NCI-H510A (cell line): Measurements from ENCODE around the gene MB21D2.
"Not testable (repeated sequence)": the region's sequence is repeated elsewhere in the genome, so short reads cannot be mapped to it uniquely, and the experiment has no call there.

ENCODE experiments used
- DNase-seq: peaks from one replicate; lab custom pipeline; 2025; lab: John Stamatoyannopoulos, UW

The MB21D2 gene, protein sequence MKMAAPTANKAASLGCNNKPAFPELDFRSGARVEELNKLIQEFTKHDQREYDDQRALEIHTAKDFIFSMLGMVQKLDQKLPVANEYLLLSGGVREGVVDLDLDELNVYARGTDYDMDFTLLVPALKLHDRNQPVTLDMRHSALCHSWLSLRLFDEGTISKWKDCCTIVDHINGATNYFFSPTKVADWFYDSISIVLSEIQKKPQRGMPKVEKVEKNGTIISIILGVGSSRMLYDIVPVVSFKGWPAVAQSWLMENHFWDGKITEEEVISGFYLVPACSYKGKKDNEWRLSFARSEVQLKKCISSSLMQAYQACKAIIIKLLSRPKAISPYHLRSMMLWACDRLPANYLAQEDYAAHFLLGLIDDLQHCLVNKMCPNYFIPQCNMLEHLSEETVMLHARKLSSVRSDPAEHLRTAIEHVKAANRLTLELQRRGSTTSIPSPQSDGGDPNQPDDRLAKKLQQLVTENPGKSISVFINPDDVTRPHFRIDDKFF

DNA sequence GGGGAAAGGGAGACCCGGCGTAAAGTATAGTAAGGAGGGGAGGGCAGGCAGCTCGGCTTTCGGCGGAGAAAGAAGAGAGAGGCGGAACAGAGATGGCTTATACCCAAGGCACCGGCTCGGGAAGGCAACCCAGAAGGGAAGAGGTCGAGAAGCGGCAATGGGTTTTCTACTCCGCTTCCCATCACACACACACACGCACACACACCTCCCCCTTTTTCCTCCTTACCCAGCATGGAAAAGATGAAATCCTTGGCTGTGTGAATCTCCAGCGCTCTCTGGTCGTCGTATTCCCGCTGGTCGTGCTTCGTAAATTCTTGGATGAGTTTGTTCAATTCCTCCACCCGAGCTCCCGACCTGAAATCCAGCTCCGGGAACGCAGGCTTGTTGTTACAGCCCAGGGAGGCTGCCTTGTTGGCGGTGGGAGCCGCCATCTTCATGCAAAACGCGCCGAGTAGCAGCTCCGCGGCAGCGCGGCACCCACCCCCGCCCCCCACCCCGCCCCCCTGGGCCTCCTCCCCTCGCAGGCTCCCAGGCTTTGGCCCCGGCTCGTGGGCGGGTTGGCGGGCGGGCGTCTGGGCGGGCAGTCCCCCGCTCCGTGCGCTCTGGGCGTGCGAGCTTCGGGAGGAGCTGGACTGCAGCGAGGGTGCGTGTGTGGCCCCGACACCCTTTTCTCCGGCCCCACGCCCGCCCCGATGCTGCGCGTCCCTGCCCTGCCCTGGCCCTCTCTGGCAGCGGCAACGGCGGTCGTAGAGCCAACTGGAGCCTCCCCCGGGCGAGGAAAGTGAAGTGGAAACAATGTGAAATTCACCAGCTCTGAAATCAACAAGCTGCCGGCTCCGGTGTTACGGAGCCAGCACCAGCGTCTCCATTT lies at the start of gene MB21D2:
MB21D2 (minus strand) TSS at position 453 of the 871 bp plus-strand sequence; CDS start at position 437, 16 bp downstream.
- DNase-seq, result peak; percentile 80

DNA sequence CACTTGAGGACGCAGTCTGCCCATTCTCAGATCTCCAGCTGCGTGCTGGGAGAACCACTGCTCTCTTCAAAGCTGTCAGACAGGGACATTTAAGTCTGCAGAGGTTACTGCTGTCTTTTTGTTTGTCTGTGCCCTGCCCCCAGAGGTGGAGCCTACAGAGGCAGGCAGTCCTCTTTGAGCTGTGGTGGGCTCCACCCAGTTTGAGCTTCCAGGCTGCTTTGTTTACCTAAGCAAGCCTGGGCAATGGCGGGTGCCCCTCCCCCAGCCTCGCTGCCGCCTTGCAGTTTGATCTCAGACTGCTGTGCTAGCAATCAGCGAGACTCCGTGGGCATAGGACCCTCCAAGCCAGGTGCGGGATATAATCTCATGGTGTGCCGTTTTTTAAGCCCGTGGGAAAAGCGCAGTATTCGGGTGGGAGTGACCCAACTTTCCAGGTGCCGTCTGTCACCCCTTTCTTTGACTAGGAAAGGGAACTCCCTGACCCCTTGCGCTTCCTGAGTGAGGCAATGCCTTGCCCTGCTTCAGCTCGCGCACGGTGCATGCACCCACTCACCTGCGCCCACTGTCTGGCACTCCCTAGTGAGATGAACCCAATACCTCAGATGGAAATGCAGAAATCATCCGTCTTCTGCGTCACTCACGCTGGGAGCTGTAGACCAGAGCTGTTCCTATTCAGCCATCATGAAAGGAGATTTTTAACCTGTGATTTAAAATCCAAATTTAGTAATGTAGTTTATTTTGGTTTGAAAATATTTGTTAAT lies 47.5 kb upstream of the MB21D2 start:
- DNase-seq, result not testable (repeated sequence)

DNA sequence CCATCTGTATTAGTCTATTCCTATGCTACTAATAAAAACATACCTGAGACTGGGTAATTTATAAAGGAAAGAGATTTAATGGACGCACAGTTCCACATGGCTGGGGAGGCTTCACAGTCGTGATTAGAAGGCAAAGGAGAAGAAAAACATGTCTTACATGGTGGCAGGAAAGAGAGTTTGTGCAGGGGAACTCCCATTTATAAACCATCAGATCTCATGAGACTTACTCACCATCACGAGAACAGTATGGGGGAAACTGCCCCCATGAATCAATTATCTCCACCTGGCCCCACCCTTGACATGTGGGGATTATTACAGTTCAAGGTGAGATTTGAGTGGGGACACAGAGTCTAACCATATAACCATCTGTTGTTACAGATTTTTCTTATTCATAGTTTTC lies 42.1 kb upstream of the MB21D2 start:
- DNase-seq, result no peak

DNA sequence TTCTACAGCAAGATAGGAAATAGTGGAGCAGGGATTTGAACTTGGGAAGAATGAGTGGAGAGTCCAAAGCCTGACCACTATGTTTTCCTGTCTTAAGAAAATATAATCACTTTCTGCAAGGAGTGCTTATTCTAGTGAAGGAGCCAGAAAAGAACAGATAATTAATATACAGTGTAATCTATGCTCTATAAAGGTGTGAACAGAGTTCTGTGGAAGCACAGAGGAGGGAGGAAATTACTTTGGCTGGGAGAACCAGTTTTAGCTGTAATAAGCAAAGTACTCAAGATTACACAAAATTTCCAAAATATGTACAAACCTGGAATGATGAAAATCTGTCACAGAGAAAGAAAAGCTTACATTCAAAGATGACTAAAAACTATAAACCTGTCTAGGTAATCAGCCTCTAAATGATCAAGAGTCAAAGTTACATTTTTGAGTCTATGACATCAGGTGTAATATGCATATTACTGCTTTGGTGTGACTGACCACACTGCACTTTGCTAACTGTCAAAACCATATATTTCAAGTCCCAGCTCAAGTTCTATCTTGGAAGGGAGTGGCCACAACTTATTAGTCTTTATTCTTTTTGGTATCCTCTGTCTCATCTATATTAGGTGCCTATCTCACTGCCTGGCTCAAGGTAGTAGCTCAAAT lies 40.7 kb upstream of the MB21D2 start:
- DNase-seq, result no peak

DNA sequence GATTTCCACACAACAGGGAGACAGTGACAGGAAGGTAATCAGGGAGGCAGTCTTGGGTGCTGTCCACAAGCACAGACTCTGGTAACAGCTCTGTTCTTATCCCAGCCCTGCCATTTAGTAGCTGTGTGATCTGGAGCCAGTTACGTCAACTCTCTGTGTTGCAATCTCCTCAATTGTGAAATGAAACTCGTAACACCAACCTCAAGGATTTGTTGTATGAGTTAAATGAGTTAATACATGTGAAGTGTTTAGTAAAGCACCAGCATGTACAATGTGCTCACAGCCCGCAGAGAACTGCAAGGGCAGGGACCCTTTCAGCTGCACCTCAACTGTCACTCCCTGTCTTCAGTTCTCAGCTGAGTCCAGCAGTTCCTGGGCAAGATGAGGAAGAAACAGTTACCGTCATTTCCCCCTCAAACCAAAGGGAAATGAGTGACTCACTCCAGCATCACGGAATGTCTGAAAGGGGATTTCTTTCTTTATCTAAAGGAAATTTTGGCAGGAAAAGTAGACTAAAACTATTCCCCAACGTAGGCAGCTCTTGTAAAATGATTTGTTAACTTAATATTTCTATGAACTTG lies 39.9 kb upstream of the MB21D2 start:
- DNase-seq, result no peak

DNA sequence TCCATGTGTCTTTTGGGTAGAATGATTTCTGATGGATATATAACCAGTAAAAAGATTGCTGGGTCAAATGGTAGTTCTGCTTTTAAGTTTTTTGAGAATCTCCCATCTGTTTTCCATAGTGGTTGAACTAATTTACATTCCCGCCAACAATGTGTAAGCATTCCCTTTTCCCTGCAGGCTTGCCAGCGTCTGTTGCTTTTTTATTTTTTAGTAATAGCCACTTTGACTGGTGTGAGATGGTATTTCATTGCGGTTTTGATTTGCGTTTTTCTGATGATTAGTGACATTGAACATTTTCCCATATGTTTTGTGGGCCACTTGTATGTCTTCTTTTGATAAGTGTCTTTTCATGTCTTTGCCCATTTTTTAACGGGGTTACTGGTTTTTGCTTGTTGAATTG lies 36.3 kb upstream of the MB21D2 start:
- no peak for DNase-seq

DNA sequence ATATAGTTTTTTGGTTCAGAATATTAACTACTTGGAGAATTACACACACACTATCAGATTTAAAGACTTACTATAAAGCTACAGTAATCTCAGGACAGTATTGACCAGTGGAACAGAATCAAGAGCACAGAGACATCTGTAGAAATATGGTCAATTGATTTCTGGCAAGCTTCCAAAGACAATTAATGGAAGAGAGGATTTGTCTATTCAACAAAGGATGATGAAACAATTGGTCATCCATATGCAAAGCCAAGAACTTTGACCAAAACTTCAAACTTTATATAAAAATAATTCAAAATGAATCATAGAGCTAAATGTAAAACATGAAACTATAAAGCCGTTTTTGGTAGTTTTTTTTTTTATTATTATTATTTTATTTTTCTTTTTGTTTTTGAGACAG lies 29.8 kb upstream of the MB21D2 start:
- DNase-seq, result no peak

DNA sequence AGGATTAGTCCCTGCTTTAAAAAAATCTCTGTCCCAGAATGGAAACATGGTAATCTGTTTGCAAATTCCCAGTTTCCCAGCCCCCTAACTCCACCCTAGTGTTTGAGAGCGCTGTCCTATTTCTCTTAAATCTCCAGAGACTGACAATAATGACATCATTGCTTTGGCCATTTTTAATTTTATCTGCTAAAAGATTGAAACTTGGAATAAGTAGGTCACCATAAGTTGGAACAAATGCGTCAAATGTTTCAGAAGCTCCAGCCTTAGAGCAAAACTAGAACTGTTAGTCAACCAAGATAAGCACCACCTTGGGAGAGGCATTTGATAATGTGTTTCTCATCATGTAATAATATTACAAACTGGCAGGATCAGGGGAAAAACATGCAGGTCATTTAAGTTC lies 25.7 kb upstream of the MB21D2 start:
- no peak for DNase-seq

DNA sequence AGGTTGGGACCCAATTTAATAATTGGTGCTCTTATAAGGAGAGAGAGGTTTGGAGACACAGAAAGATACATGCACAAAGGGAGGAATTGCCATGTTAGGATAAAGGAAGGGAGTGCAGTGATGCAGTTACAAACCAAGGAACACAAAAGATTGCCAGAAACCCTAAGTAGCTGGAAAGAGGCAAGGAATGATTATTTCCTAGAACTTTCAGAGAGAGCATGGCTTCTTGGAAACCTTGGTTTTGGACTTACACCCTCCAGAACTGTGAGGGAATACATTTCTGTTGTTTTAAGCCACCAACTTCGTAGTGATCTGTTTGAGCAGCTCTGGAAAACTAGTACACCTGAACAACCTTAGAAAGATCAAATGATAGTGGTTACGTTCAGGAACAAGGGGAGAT lies 25.0 kb upstream of the MB21D2 start:
- no peak for DNase-seq

DNA sequence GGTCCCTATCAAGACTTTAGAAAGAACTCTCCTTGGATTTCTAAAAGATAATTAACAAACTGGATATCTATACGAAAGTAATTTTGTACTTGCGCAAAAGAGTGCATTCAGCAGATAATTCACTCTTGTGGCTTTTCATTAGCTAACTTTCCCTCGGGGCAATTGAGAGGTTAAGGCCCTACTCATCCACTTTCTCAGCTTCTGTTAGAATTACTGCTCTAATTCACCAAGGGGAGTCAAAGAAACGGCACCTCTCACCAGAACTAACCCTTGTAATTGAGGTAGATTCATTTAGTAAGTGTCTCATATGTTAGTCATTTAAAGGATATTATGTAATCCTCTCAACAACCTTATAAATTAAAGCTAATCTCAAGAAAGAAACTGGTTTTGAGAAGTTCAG lies 22.5 kb upstream of the MB21D2 start:
- no peak for DNase-seq

DNA sequence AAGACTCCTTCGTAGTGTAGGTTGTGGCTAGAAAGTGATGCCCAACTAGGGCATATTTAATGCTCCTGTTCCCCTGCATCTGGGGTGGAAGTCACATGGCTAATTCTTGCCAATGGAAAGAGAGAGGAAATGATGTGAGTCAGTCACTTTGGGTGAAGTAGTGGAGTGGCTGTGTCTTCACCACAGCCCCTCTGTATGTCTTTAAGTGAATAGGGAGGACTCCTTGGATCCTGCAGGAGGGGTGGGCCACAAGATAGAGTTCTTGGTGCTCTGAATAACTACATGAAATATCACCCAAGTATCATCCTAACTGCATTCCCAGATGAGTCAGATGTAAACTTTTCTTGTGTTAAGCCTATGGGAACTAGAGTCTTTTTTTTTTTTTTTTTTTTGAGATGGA lies 17.8 kb upstream of the MB21D2 start:
- DNase-seq, result no peak

DNA sequence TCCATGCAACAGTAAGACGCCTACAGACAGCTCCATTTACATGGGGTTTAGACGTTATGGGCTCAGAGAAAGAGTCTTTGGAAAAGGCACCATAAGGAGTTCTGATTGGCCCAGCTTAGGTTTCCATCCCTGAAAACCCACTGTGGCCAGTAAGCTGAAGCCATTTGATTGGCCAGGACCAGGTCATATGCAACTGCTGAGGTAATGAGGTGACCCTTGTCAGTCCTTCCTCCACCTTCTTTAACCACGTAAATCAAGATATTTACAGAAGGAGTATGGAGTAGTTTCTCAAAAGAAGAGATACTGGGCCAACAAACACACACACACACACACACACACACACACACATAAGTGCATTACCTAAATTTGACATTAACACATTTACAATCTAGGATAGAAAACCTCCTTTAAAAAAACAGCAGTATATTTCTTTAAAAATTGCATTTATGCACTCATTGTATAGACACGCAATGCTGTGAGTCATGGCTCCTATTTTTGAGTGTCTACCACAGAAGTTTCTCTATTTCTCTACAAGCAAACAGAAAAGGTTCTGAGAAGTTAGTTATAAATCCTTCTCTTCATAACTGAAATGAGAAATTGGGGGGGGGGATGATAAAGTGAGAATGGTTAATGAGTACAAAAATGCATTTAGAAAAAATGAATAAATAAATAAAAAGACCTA lies 16.3 kb upstream of the MB21D2 start:
- DNase-seq, result no peak

DNA sequence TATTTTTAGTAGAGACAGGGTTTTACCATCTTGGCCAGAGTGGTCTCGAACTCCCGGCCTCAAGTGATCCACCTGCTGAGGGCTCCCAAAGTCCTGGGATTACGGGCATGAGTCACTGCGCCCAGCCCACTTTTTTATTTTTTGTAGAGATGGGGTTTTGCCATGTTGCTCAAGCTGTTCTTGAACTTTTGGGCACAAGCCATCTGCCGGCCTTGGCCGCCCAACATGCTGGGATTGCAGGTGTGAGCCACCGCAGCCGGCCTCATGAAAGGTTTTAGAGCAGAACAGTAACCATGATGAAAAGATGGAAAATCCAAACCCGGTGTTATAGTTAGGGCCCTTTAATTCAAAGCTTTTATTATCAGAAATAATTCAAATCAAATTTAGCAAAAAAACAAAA lies 15.6 kb upstream of the MB21D2 start:
- DNase-seq, result no peak

DNA sequence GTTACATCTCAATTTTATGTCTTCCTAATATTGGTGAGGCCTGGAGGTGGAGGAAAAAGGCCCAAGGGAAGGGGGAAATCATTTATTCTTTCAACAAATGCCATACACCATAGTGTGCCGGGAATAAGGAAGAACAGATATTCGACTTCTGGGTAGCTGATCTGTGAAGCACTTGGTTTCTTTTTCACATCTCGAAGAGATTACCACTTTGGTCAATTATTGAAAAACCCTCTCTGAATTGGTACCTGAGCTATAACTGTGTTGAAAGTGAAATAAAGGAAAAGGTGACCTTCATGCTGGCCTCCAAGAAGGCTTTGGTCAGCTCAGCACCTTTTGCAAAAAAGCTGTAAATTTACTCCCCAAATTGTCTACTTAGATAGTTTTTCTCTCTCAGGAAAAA lies 14.2 kb upstream of the MB21D2 start:
- no peak for DNase-seq

DNA sequence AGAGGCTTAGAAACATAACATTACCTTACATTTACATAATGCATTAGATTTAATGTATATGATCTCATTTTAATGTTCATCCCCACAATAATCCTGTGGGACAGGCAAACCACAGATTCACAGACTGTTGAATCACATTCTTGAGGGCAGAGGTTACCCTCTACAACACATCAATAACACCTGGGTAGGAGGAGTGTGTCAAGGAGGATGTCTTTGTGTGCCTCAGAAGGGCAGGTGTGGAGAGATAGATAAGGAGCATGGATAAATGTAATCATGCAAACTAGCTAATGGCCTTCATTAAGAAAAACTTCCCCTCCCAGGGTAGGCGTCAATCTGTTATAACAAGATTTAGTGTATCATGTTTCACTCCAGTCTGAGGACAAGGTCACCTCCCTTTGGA lies 12.9 kb upstream of the MB21D2 start:
- no peak for DNase-seq

DNA sequence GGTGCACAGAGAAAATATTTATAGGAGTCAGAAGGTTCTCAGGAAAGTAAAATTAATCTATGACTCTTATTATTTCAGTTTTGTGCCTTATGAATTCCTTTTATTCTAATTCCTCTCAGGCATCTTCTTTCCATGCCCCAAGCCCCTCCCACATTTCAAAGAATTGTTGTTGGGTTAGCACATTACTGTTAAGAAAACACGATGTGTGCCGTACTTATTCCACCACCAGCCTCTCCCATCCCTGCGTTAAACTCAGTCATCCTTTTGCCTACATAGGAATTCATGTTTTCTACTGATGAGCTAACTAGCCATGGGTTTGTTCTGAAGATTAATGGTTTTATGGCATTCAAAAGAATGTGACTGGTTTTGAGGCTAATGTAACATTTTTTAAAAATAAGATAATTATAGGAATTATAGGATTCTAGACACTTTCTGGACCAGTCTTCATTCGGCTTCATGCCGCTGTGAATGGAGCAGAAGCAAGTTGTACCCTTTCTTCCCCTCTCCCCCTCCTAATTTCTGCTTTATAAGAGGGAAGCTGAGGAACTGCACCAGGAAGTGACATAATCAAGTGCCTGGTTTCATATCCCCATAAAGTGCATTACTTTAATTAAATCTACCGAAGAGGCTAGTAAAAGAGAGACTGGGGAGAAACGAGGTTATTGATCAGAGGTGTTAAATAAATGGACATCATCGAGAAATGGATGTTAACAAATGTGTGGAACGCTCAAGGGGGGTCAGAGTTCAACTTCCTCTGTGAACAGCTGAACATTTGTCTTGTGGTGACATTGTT lies 12.3 kb upstream of the MB21D2 start:
- no peak for DNase-seq

DNA sequence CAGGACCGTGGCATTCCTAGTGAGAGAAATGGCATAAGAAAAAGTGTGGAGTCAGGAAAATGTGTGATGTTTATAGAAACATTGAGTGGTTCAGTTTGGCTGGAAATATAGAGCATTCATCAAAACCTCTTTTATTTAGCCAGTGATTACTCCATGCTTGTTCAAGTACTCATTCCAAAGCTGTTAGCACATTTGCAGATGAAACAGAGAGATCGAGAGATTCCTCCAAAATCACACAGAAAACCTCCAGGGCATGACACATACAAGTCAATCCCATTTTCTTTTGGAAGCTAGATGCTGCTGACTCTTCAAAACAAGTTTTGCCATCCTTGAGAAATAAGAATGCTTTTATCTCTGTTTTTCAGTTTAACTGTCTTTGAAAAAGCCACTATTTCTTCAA lies 11.5 kb upstream of the MB21D2 start:
- no peak for DNase-seq

DNA sequence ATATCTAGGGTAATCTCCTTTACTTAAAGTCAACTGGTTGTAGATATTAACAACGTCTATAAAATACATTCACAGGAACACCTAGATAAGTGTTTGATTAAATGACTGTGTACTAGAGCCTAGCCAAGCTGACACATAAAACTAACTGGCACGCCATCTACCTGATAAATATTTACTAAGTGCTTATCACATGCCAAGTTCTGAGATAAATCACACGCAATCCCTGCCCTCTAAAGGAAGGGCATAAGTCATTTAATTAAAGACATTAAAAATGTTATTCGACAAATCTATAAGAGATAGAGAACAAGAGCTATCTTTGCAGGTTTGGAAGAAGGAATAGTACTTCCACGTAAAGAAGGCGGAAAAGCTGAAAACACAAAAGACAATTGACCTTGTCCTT lies 11.1 kb upstream of the MB21D2 start:
- DNase-seq, result no peak

DNA sequence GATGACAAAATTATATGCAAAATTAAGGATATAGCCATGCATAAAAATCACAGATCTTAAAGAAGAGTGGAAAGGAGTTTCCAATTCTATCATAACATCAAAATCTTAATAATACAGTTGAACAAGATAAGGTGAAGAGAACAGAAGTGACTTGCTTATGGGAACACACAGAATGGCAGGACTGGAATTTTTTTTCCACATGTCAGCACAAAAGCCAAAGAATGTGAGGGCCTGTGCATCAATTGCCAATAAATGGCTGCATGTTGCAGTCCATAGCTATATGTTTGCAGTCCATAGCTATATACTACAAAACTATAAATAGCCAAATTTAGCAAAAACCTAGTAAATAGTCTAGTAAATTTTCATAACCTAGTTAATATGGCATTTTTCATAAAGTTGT lies 10.4 kb upstream of the MB21D2 start:
- DNase-seq, result no peak

DNA sequence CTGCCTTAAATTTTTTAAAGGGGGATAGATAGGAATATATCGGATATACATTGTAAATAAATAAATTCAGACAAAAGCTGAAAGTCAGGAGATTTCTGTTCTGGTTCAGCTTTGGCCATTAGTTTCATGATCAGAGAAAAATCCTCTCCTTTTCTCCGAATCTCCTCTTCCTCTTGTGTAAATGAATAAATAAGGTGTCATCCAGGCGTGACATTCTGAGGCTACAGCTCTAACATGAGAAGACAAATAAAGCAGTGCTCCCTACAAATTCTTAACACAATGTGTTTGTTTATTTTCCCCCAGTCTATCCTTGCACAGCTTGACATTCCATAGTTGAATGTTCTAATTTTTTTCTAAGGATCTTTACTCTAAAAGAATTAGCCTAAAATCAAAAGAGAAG lies 9.4 kb upstream of the MB21D2 start:
- DNase-seq, result no peak
